ENCODE measurements around the gene LEP. TPM values are rescaled to one million over a fixed set of nuclear protein-coding genes. Genes with fewer than 3 reads are reported as not detected.

Gene LEP
- total RNA-seq, 1 donor from 2014 or later, result not detected

GRCh38 chr7:128203710-128204214 is 37.3 kb upstream of the LEP start:
- Histone ChIP-seq H3K27ac (no peak overlapping the region), H3K4me1 (no peaks in the 10 kb centered on the region), H3K4me3 (no peak overlapping the region), H3K9me3 (no peaks in the 10 kb centered on the region), H3K36me3 (no peaks in the 10 kb centered on the region), H3K27me3 (peaks cover 4% of the 10 kb centered on the region)
- DNase-seq (ENCODE audit: low spot score in 2 of 2), result peak in 1 of 2 donors; percentile 37
- TF ChIP-seq CTCF (IDR thresholded peaks at IDR 0.05), result no peak
- intact Hi-C loops (cut with DNase I), result no loop called here

GRCh38 chr7:128204455-128204854 is 36.6 kb upstream of the LEP start:
- no peak for TF ChIP-seq CTCF (IDR thresholded peaks at IDR 0.05)
- peak in 1 of 2 donors; percentile 34 for DNase-seq (ENCODE audit: low spot score in 2 of 2)
- H3K9me3 ChIP-seq, result no peaks in the 10 kb centered on the region
- H3K4me1 ChIP-seq, result no peaks in the 10 kb centered on the region
- no peak overlapping the region for H3K4me3 ChIP-seq
- intact Hi-C loops (cut with DNase I), result no loop called here
- H3K36me3 ChIP-seq, result no peaks in the 10 kb centered on the region
- peaks cover 4% of the 10 kb centered on the region for H3K27me3 ChIP-seq
- H3K27ac ChIP-seq, result no peak overlapping the region

- H3K27ac ChIP-seq, result no peak overlapping the region
- H3K9me3 ChIP-seq, result no peaks in the 10 kb centered on the region
- no peak overlapping the region for H3K4me3 ChIP-seq
- H3K36me3 ChIP-seq, result no peaks in the 10 kb centered on the region
- no peaks in the 10 kb centered on the region for H3K4me1 ChIP-seq
- intact Hi-C loops (cut with DNase I), result no loop called here
- peaks cover 4% of the 10 kb centered on the region for H3K27me3 ChIP-seq
- TF ChIP-seq CTCF (IDR thresholded peaks at IDR 0.05), result no peak
- peak in 1 of 2 donors; percentile 24 for DNase-seq (ENCODE audit: low spot score in 2 of 2)
Observed at GRCh38 chr7:128205068-128205467, 36.0 kb upstream of the LEP start.

GRCh38 chr7:128206017-128206746 is 34.9 kb upstream of the LEP start:
- H3K4me1 ChIP-seq, result no peaks in the 10 kb centered on the region
- no peak for TF ChIP-seq CTCF (IDR thresholded peaks at IDR 0.05)
- intact Hi-C loops (cut with DNase I), result no loop called here

GRCh38 chr7:128206747-128207500 is 34.2 kb upstream of the LEP start:
- peak in 1 of 2 donors; percentile 30 for DNase-seq (ENCODE audit: low spot score in 2 of 2)
- no peaks in the 10 kb centered on the region for H3K27me3 ChIP-seq

More at GRCh38 chr7:128206017-128206746, 34.9 kb upstream of the LEP start:
- H3K36me3 ChIP-seq, result no peaks in the 10 kb centered on the region
- peaks cover 2% of the 10 kb centered on the region for H3K27me3 ChIP-seq
- H3K9me3 ChIP-seq, result no peaks in the 10 kb centered on the region
- no peak overlapping the region for H3K4me3 ChIP-seq
- no peak overlapping the region for H3K27ac ChIP-seq
- DNase-seq (ENCODE audit: low spot score in 2 of 2), result peak in 1 of 2 donors; percentile 59

More at GRCh38 chr7:128206747-128207500, 34.2 kb upstream of the LEP start:
- H3K4me1 ChIP-seq, result no peaks in the 10 kb centered on the region
- no peak for TF ChIP-seq CTCF (IDR thresholded peaks at IDR 0.05)
- H3K36me3 ChIP-seq, result no peaks in the 10 kb centered on the region
- intact Hi-C loops (cut with DNase I), result no loop called here
- no peaks in the 10 kb centered on the region for H3K9me3 ChIP-seq
- no peak overlapping the region for H3K27ac ChIP-seq
- H3K4me3 ChIP-seq, result no peak overlapping the region
